Mesenchymal stem cell (in vitro differentiated cells and primary cell): ENCODE data around the gene EML4.

Experiments used
- DNase-seq: peaks from one replicate; pipeline ENCODE4 v3.0.0-alpha.2; 2013
- H2AFZ ChIP-seq: one replicate; pipeline ENCODE4 v1.6.1; 2013; ENCODE audit warnings: low read depth, mild to moderate bottlenecking, control low read depth, inconsistent platforms, low read length, moderate library complexity
- H2AK5ac ChIP-seq: 2 replicates; pipeline ENCODE4 v1.6.1; 2013; ENCODE audit warnings: low read length, moderate library complexity, mild to moderate bottlenecking, inconsistent platforms; ENCODE audit not compliant: severe bottlenecking
- H2BK120ac ChIP-seq: one replicate; pipeline ENCODE4 v1.6.1; 2013; ENCODE audit warnings: low read depth, mild to moderate bottlenecking, inconsistent platforms, low read length, moderate library complexity
- H2BK12ac ChIP-seq, 2 experiments: one replicate each; pipeline ENCODE4 v1.6.1; 2013; ENCODE audit warnings: inconsistent platforms in 2 of 2, low read length in 2 of 2, mild to moderate bottlenecking in 2 of 2, moderate library complexity in 2 of 2, control low read depth in 1 of 2
- H2BK15ac ChIP-seq: one replicate; pipeline ENCODE4 v1.6.1; 2013; ENCODE audit warnings: mild to moderate bottlenecking, low read depth, inconsistent platforms; ENCODE audit not compliant: poor library complexity, severe bottlenecking
- H2BK5ac ChIP-seq: 2 replicates; pipeline ENCODE4 v1.6.1; 2013; ENCODE audit warnings: low read depth, mild to moderate bottlenecking, low read length, control low read depth, inconsistent platforms; ENCODE audit not compliant: poor library complexity, severe bottlenecking
- H3K14ac ChIP-seq, 2 experiments: one replicate each; pipeline ENCODE4 v1.6.1; 2013; ENCODE audit warnings: inconsistent platforms in 2 of 2, low read length in 2 of 2, control low read depth in 1 of 2, mild to moderate bottlenecking in 1 of 2, moderate library complexity in 1 of 2
- H3K18ac ChIP-seq, 2 experiments: one replicate each; pipeline ENCODE4 v1.6.1; 2013; ENCODE audit warnings: inconsistent platforms in 2 of 2, low read length in 2 of 2, control low read depth in 1 of 2, low read depth in 1 of 2, mild to moderate bottlenecking in 1 of 2
- H3K23ac ChIP-seq, 2 experiments: one replicate each; pipeline ENCODE4 v1.6.1; 2013; ENCODE audit warnings: inconsistent platforms in 2 of 2, low read length in 2 of 2, mild to moderate bottlenecking in 2 of 2, moderate library complexity in 2 of 2, control low read depth in 1 of 2
- H3K27ac ChIP-seq: 2 replicates; pipeline ENCODE4 v1.5.1; 2013; ENCODE audit warnings: mild to moderate bottlenecking, moderate library complexity, low read length, control low read depth, inconsistent platforms; ENCODE audit not compliant: poor library complexity, severe bottlenecking
- H3K27me3 ChIP-seq, 2 experiments: 2 replicates each; pipeline versions ENCODE4 v1.6.1 to v1.7.0; 2013; ENCODE audit warnings: low read length in 2 of 2, mild to moderate bottlenecking in 2 of 2, moderate library complexity in 2 of 2, control low read depth in 1 of 2, inconsistent platforms in 1 of 2; ENCODE audit not compliant: control insufficient read depth in 1 of 2, insufficient read depth in 1 of 2
- H3K36me3 ChIP-seq, 2 experiments: 2 replicates each; pipeline versions ENCODE4 v1.6.1 to v1.7.0; 2013; ENCODE audit warnings: low read length in 2 of 2, control low read depth in 1 of 2, inconsistent platforms in 1 of 2, low read depth in 1 of 2, mild to moderate bottlenecking in 1 of 2; ENCODE audit not compliant: insufficient read depth in 2 of 2, control insufficient read depth in 1 of 2
- H3K4ac ChIP-seq, 2 experiments: one replicate each; pipeline ENCODE4 v1.6.1; 2013; ENCODE audit warnings: inconsistent platforms in 2 of 2, low read length in 2 of 2, mild to moderate bottlenecking in 2 of 2, moderate library complexity in 2 of 2, control low read depth in 1 of 2, low read depth in 1 of 2
- H3K4me1 ChIP-seq: 2 replicates; pipeline ENCODE4 v1.6.1; 2013; ENCODE audit warnings: low read depth, low read length, control low read depth; ENCODE audit not compliant: control insufficient read depth, insufficient read depth
- H3K4me2 ChIP-seq: 2 replicates; pipeline ENCODE4 v1.6.1; 2013; ENCODE audit warnings: low read length, mild to moderate bottlenecking, inconsistent platforms; ENCODE audit not compliant: poor library complexity, severe bottlenecking
- H3K4me3 ChIP-seq, 2 experiments: 2 replicates each; pipeline versions ENCODE4 v1.5.1 to v1.7.0; 2013; ENCODE audit warnings: low read length in 2 of 2, mild to moderate bottlenecking in 2 of 2, control low read depth in 1 of 2, low read depth in 1 of 2; ENCODE audit not compliant: insufficient read depth in 1 of 2
- H3K79me1 ChIP-seq: replicated peaks from 2 replicates; pipeline ENCODE4 v1.6.1; 2013; ENCODE audit warnings: mild to moderate bottlenecking, control low read depth, low read length, inconsistent platforms; ENCODE audit not compliant: poor library complexity, severe bottlenecking
- H3K9ac ChIP-seq: 2 replicates; pipeline ENCODE4 v1.7.0; 2013; ENCODE audit warnings: mild to moderate bottlenecking, low read length, moderate library complexity
- H3K9me3 ChIP-seq: 2 replicates; pipeline ENCODE4 v1.7.0; 2013; ENCODE audit warnings: mild to moderate bottlenecking, low read length; ENCODE audit not compliant: control insufficient read depth
- H4K8ac ChIP-seq: one replicate; pipeline ENCODE4 v1.6.1; 2013; ENCODE audit warnings: inconsistent platforms, mild to moderate bottlenecking, low read length, moderate library complexity
- H4K91ac ChIP-seq: one replicate; pipeline ENCODE4 v1.6.1; 2013; ENCODE audit warnings: mild to moderate bottlenecking, low read length, inconsistent platforms
- WGBS: methylation state at CpG from one replicate; pipeline ENCODE4 v1.1.7; 2013; ENCODE audit warnings: mixed read lengths; 5-methylcytosine and 5-hydroxymethylcytosine counted together

Gene EML4

DNA sequence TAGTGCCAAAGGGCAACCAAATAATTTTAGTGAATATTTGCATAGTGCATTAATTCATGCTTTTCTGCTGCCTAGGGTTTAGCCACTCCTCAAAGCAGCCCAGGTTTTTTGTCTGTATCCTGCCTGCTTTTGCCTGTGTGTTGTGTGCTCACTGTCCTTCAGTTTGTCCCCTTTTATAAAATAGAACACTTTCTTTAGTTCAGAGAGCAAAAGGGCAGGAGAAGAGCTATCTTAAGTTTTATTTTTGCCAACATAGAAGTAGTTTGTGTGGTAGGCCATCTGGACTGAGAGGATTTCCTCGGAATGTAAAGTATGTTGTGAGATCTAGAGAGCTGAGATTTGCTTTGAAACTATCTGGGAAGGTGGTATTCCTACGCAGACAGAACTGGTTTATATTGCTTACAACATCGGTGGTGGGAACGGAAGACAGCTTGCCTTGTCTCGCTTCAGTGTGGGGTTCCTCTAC is 64.9 kb downstream of the EML4 start:
- H2BK15ac ChIP-seq: no peak overlapping the region
- WGBS: 9% methylated on average over 5 of the region's 5 CpGs

DNA sequence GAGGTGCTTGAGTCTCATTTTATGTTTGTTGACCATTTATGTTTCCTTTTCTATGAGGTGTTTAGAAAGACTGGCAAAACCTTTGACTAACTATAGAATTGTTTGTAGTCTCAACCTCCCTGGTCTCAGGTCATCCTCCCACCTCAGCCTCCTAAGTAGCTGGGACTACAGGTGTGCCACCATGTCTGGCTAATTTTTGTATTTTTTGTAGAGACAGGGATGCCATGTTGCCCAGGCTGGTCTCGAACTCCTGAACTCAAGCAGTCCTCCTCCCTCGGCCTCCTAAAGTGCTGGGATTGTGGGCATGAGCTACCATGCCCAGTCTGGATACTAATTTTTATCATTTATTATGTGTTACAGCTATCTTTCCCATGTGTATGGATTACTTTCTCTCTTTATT is 67.8 kb downstream of the EML4 start:
- no peak overlapping the region for H2AK5ac ChIP-seq
- H3K9me3 ChIP-seq: no peaks in the 10 kb centered on the region
- H3K79me1 ChIP-seq: peaks cover 26% of the 10 kb centered on the region
- no peak overlapping the region for H3K4me2 ChIP-seq
- H2BK15ac ChIP-seq: no peak overlapping the region
- H3K18ac ChIP-seq: no peak overlapping the region
- no peak for DNase-seq
- H3K4ac ChIP-seq: no peak overlapping the region
- H2BK120ac ChIP-seq: no peak overlapping the region
- H3K4me3 ChIP-seq: no peak overlapping the region
- H2BK5ac ChIP-seq: no peak overlapping the region
- H3K27ac ChIP-seq: no peak overlapping the region
- no peak overlapping the region for H3K14ac ChIP-seq
- H3K9ac ChIP-seq: no peak overlapping the region
- H4K8ac ChIP-seq: no peak overlapping the region
- peaks cover 10% of the 10 kb centered on the region for H3K4me1 ChIP-seq
- H4K91ac ChIP-seq: no peak overlapping the region
- no CpG with 5 or more reads among the region's 2 CpGs for WGBS
- no peak overlapping the region for H2BK12ac ChIP-seq
- H3K27me3 ChIP-seq: no peaks in the 10 kb centered on the region
- H2AFZ ChIP-seq: no peak overlapping the region
- no peak overlapping the region for H3K23ac ChIP-seq
- no peaks in the 10 kb centered on the region for H3K36me3 ChIP-seq

More for the DNA sequence above, 64.9 kb downstream of the EML4 start:
- Histone ChIP-seq H3K79me1 (peaks cover 18% of the 10 kb centered on the region), H3K4me2 (no peak overlapping the region), H3K4me1 (peaks cover 13% of the 10 kb centered on the region), H3K36me3 (no peaks in the 10 kb centered on the region), H3K27ac (peak overlapping the region; percentile 83), H2AFZ (no peak overlapping the region), H3K27me3 (no peaks in the 10 kb centered on the region), H3K9ac (peak overlapping the region; percentile 3), H4K91ac (no peak overlapping the region), H3K23ac (no peak overlapping the region), H2BK12ac (no peak overlapping the region), H2BK5ac (no peak overlapping the region), H3K9me3 (no peaks in the 10 kb centered on the region), H2AK5ac (no peak overlapping the region), H3K4ac (no peak overlapping the region), H3K18ac (peak overlapping the region in 1 of 2 experiments; percentile 1), H4K8ac (peak overlapping the region; percentile 64), H3K4me3 (no peak overlapping the region), H3K14ac (no peak overlapping the region), H2BK120ac (peak overlapping the region; percentile 34)
- peak; percentile 71 for DNase-seq

- H3K27me3 ChIP-seq: no peaks in the 10 kb centered on the region
- no peak overlapping the region for H3K4ac ChIP-seq
- H2AFZ ChIP-seq: no peak overlapping the region
- no peak overlapping the region for H3K23ac ChIP-seq
- no peak overlapping the region for H4K91ac ChIP-seq
- WGBS: 74% methylated on average over 3 of the region's 7 CpGs
- H2BK12ac ChIP-seq: no peak overlapping the region
- H3K9ac ChIP-seq: no peak overlapping the region
- no peak overlapping the region for H4K8ac ChIP-seq
- DNase-seq: peak; percentile 22
- H3K9me3 ChIP-seq: no peaks in the 10 kb centered on the region
- H3K79me1 ChIP-seq: peaks cover 31% of the 10 kb centered on the region
- no peak overlapping the region for H2BK15ac ChIP-seq
- H2BK120ac ChIP-seq: no peak overlapping the region
- no peaks in the 10 kb centered on the region for H3K36me3 ChIP-seq
- H3K4me2 ChIP-seq: no peak overlapping the region
- H3K14ac ChIP-seq: no peak overlapping the region
- H3K27ac ChIP-seq: no peak overlapping the region
- no peak overlapping the region for H3K18ac ChIP-seq
- peaks cover 8% of the 10 kb centered on the region for H3K4me1 ChIP-seq
- H3K4me3 ChIP-seq: no peak overlapping the region
- H2BK5ac ChIP-seq: no peak overlapping the region
- no peak overlapping the region for H2AK5ac ChIP-seq
Measured at GRCh38 chr2:42238644-42239288, 69.6 kb downstream of the EML4 start.

GRCh38 chr2:42239289-42239661 is 70.1 kb downstream of the EML4 start:
- Histone ChIP-seq H3K4me3 (no peak overlapping the region), H3K36me3 (no peaks in the 10 kb centered on the region), H3K18ac (no peak overlapping the region), H3K4me1 (peaks cover 8% of the 10 kb centered on the region), H2AK5ac (no peak overlapping the region), H3K4me2 (no peak overlapping the region), H2BK5ac (no peak overlapping the region), H2AFZ (no peak overlapping the region), H3K27me3 (no peaks in the 10 kb centered on the region), H3K9ac (no peak overlapping the region), H2BK120ac (no peak overlapping the region), H2BK12ac (no peak overlapping the region), H3K9me3 (no peaks in the 10 kb centered on the region), H3K23ac (no peak overlapping the region), H3K79me1 (peaks cover 31% of the 10 kb centered on the region), H3K14ac (no peak overlapping the region), H4K8ac (no peak overlapping the region), H2BK15ac (no peak overlapping the region), H3K27ac (no peak overlapping the region), H3K4ac (no peak overlapping the region), H4K91ac (no peak overlapping the region)
- no CpG with 5 or more reads among the region's 3 CpGs for WGBS
- DNase-seq: no peak
